GM12891 (cell line): ENCODE results near the gene CDH18.

Experiments
- PAX5 ChIP-seq: IDR thresholded peaks from 2 replicates; pipeline ENCODE4 v1.6.1; 2011; ENCODE audit warnings: low read length, moderate library complexity, mild to moderate bottlenecking; ENCODE audit not compliant: insufficient read depth, severe bottlenecking
- POLR2A ChIP-seq: IDR thresholded peaks from 2 replicates; pipeline ENCODE4 v1.6.1; 2011; ENCODE audit warnings: low read depth, low read length, control low read depth
- POLR2AphosphoS5 ChIP-seq: IDR thresholded peaks from 2 replicates; pipeline ENCODE4 v1.6.1; 2011; ENCODE audit warnings: low read depth, low read length, control low read depth
- POU2F2 ChIP-seq: IDR thresholded peaks from 2 replicates; pipeline ENCODE4 v1.6.1; 2011; ENCODE audit warnings: low read depth, mild to moderate bottlenecking, control low read depth, low read length, moderate library complexity
- SPI1 ChIP-seq: IDR thresholded peaks from 2 replicates; pipeline ENCODE4 v1.6.1; 2011; ENCODE audit warnings: low read depth, low read length, control low read depth
- TAF1 ChIP-seq: IDR thresholded peaks from 2 replicates; pipeline ENCODE4 v1.6.1; 2011; ENCODE audit warnings: low read depth, low read length, control low read depth

- TF ChIP-seq POLR2AphosphoS5 (no peak), SPI1 (no peak), POLR2A (no peak), TAF1 (no peak), POU2F2 (no peak), PAX5 (no peak)
Observed at GRCh38 chr5:19927170-19927569, 60.8 kb downstream of the CDH18 start.
